Hypothalamus (tissue), 51 donors: ENCODE measurements around the gene KRT86.

Source experiments
- DNase-seq, 51 donors: peaks; one replicate each; lab custom pipeline; 2025; lab: John Stamatoyannopoulos, UW

KRT86 gene

DNA sequence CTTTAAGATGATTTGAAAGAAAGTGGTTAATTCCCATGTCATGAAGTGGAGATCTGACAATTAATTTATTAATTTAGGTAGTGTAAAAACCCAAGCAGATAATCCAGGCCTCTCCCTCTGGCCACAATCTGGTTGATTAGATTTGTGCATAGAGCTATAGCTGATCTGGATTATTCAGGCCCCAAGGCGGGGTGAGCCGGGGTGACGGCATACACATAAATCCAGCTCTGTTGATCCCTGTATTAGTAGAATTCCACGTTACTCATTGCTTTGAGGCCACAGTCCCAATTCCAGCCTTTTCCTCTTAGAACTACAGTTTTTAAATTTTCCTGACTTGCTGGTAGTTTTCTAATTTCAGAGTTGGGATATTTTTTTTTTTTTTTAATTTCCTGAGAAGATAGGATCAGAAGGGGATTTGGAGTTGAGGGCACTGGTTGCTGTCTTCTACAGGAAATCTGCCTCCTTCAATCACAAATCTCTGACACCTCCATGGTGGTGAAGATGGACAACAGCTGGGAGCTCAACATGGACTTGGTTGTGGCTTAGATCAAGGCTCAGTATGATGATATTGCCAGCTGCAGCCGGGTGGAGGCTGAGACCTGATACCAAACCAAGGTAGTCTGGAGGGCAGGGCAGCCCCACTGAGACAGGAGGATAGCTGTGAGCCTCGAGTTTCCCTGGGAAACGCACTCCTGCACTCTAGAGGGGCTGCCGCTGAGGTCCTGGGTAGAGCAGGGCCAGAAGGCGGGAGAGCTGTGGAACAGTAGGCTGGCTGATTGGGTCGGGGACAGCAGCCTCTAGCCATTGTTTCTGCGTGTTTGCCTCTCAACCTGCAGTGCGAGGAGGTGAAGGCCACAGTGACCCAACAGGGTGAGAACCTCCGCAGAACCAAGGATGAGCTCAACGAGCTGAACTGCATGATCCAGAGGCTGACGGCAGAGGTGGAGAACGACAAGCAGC, 73.4 kb downstream of the KRT86 start:
- DNase-seq = no peak

DNA sequence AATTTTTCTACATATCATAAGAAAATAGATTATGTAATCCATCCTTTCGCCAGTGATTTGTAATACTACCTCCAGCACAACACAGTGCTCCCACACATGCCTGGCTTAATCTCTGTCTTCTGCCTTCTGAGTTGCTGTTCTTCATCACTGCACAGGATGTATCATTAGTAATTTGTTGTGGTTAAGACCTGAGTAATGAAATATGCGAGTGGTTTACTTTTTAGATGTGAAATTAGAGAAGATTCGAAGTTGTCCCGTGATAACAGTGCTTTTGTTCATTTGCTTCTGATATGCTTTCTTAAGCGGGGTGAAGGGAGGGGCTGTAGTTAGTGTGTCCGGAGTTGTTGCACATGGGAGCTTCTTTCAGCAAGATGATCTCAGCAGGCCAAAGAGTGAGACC, 74.8 kb downstream of the KRT86 start:
- no peak for DNase-seq

- DNase-seq = no peak
These were observed 75.7 kb downstream of the KRT86 start for GRCh38 chr12:52350021-52350620.

GRCh38 chr12:52350786-52351185, 76.3 kb downstream of the KRT86 start:
- no peak for DNase-seq

- DNase-seq = peak in 39 of 51 donors; percentile 2 to 84 (median 43)
These were observed 77.0 kb downstream of the KRT86 start for GRCh38 chr12:52351196-52352059.

DNA sequence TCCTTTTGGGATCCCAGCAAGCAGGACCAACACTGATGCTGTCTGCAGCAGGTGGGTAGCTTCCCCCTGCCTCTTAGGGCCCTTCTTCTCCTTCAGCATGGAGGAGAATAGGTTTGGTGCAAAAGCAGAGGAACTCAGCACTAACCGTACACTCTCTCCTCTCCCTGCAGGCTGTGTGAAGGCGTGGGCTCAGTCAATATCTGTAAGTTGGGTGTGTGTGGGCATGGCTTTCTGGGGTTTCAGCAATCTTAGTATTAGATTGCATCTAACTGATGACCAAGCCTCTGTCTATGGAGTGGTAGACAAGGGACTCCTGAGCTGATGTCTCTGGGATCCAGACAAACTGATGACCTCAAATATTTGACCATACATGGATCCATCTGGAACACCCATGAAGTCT, 78.5 kb downstream of the KRT86 start:
- no peak for DNase-seq

DNA sequence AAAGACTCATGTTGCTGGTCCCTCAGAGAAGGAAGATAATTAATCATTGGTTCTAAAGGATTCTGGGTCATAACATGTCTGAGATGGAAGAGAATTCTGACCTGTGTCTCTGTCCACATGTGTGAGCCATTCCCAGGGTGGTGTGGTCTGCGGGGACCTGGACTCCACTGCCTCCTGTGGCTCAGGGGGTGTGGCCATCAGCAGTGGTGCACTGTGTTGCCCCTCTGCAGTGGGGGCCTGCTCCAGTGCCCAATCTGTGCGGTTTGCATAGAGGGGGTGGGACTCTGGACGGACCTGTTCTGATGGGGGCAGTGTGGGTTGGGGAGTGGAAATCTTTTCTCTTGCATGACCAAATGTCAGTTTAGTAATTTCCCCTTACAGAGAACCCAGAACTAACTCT, 79.3 kb downstream of the KRT86 start:
- no peak for DNase-seq

DNA sequence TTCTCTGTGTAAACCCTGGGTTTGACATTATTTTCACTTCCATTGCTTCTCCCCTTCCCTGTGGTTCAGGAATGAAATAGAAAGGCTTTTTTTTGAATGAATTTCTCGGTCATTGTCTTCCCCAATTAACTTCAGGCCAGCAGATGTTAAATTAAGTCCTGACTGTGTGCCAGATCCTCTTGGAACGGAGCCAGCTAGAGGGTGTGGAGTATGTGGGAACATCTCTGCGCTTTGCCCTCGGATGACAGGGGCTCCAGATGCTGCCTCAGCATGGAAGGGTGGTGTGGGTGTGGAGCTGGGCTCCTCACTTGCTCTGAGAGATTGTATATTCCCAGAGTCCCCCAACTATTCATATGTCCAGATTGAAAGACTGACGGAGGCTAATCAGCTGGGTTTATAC, 79.8 kb downstream of the KRT86 start:
- no peak for DNase-seq

GRCh38 chr12:52355176-52355575, 80.7 kb downstream of the KRT86 start:
- DNase-seq = no peak

DNA sequence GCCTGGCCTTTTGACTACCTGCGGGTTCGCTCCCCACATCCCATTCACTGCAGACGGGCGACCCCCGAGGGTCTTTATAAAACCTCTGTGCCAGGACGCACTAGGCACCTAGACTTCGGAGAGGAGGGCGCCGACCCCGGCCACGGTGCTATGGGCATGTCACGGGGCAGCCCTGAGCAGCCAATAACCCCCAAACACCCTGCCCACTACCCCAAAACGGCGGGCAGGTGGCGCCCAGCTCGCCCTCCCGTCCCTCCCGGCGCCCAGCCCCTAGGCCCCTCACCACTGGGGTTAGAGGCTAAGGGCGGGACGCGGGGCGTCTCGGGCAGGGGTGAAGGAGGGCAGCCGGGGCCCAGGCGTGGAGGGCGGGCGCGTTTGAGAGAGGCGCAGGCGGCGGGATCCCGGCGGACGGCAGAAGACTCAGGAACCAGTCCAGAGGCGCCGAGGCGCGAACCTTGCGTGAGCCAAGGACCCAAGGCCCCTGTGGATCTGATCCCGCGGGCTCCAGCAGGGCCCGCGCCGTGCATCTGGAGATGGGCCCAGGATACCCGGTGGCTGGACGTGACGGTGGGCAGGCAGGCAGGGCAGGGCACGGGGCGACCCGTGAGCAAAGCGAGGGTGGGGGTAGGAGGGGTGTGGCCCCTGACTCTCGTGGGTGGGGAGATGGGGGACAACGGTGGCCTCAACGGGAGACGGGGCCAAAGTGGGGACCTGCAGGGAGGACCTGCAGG, 81.8 kb downstream of the KRT86 start:
- no peak for DNase-seq

DNA sequence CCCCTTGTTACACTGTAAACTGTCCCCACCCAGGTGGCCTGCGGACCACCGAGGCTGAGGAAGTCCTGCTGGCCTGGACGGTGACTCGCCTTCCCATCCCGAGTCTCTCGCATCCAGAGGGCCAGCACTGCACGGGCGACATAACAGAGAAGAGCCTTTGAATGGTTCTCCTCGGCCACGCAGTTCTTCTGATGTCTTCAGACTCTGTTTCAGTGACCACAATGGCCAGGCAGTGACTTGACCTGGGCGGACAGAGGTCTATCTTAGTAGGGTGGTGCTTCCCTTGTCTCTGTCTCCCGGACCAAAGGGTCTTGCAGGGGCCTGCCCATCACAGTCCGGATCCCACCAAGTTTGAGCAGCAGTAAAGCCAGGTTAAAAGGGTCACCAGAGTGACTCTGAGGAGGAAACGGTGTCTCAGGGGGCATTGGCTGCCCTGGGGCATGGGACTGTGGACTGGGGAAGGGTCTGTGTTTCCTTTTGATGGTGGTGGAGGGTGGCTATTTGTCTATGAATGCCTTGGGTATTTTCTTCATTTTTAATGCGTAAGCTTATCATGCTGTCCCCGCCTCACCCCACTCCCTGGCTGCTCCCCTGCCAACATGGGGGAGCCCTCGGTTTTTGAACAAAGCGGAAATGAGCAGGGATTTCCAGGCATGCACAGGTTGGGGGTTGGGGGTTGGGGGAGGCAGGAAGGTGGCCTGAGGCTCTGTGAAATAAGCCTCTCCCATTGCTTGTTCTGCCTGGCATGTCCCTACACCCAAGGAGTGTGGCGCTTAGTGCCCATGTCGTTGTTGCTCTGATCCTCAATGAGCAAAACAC, 82.5 kb downstream of the KRT86 start:
- no peak for DNase-seq
